H1 (cell line): Measurements from ENCODE around the gene BLVRA.

Experiments
- BACH1 ChIP-seq: IDR thresholded peaks from 2 replicates; pipeline ENCODE4 v1.6.1; 2012; ENCODE audit warnings: low read length, improper control_type of control experiment
- CBX5 ChIP-seq: fragments of 300-800, 300-1000 bp; sonication (generic); IDR thresholded peaks from 2 replicates; pipeline ENCODE4 v1.7.1; 2016; ENCODE audit warnings: antibody characterized with exemption, low read length, low read depth
- CBX8 ChIP-seq: fragments of 300-800, 300-1000 bp; sonication (generic); IDR thresholded peaks from 2 replicates; pipeline ENCODE4 v1.7.1; 2016; ENCODE audit warnings: low read depth, low read length, borderline replicate concordance
- EP300 ChIP-seq, 2 experiments: IDR thresholded peaks; 1 replicate in 1 of 2; 2 replicates in 1 of 2; pipeline ENCODE4 v1.6.1; 2011 to 2012; ENCODE audit warnings: low read depth in 2 of 2, low read length in 2 of 2, mild to moderate bottlenecking in 2 of 2, borderline replicate concordance in 1 of 2, inconsistent platforms in 1 of 2, moderate library complexity in 1 of 2
- EZH2 ChIP-seq: fragments of 200-600 bp; sonication (generic); IDR thresholded peaks from 2 replicates; pipeline ENCODE4 v1.7.1; 2012; ENCODE audit warnings: low read depth, mild to moderate bottlenecking, moderate library complexity, low read length, inconsistent platforms; ENCODE audit not compliant: severe bottlenecking
- GABPA ChIP-seq: IDR thresholded peaks from 2 replicates; pipeline ENCODE4 v1.6.1; 2011; ENCODE audit warnings: mild to moderate bottlenecking, low read length, moderate library complexity, borderline replicate concordance; ENCODE audit not compliant: insufficient read depth
- POLR2A ChIP-seq, 2 experiments: IDR thresholded peaks; 1 replicate in 1 of 2; 2 replicates in 1 of 2; pipeline ENCODE4 v1.6.1; 2011; ENCODE audit warnings: low read depth in 2 of 2, low read length in 2 of 2, mild to moderate bottlenecking in 2 of 2; ENCODE audit errors: control extremely low read depth in 1 of 2
- SIRT6 ChIP-seq: IDR thresholded peaks from one replicate; pipeline ENCODE4 v1.7.1; 2012; ENCODE audit warnings: low read length, inconsistent platforms
- TCF12 ChIP-seq: IDR thresholded peaks from 2 replicates; pipeline ENCODE4 v1.6.1; 2011; ENCODE audit warnings: low read depth, mild to moderate bottlenecking, low read length
- YY1 ChIP-seq: IDR thresholded peaks from 2 replicates; pipeline ENCODE4 v1.6.1; 2011; ENCODE audit warnings: low read depth, mild to moderate bottlenecking, low read length
- ZNF274 ChIP-seq: IDR thresholded peaks from 2 replicates; pipeline ENCODE4 v1.7.0; 2012; ENCODE audit warnings: low read length, borderline replicate concordance; ENCODE audit errors: extremely low read depth
- TF ChIP-seq, protein P1 (sequence below), 3 experiments: IDR thresholded peaks; 1 replicate in 2 of 3; 2 replicates in 1 of 3; pipeline versions ENCODE4 v1.5.1 to v1.6.1; 2011; ENCODE audit warnings: low read length in 3 of 3, mild to moderate bottlenecking in 3 of 3, inconsistent platforms in 2 of 3, low read depth in 1 of 3, moderate library complexity in 1 of 3; ENCODE audit not compliant: insufficient read depth in 1 of 3; ENCODE audit errors: control extremely low read depth in 1 of 3
- TF ChIP-seq, protein P2 (sequence below): IDR thresholded peaks from 2 replicates; pipeline ENCODE4 v1.6.1; 2012; ENCODE audit warnings: inconsistent platforms

DNA sequence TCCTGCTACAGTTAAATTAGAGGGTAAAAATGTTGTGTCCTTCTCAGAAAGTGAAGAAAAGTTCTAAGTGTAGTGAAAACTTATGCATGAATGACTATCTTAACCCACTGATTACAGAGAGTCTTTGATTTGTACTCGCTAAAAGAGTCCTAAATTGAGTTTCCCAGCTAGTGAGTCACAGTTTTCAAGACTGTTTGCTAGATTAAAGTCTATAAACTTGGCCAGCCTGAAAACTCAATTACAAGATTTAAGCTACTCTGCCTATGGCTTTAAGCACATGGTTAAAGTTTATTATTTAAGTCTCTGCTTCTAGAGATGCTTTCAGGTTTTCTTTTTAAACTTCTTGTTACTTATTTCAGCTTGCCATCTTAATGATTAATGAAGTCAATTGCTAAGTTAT, 66.5 kb downstream of the BLVRA start:
- TF ChIP-seq, protein P1, sequence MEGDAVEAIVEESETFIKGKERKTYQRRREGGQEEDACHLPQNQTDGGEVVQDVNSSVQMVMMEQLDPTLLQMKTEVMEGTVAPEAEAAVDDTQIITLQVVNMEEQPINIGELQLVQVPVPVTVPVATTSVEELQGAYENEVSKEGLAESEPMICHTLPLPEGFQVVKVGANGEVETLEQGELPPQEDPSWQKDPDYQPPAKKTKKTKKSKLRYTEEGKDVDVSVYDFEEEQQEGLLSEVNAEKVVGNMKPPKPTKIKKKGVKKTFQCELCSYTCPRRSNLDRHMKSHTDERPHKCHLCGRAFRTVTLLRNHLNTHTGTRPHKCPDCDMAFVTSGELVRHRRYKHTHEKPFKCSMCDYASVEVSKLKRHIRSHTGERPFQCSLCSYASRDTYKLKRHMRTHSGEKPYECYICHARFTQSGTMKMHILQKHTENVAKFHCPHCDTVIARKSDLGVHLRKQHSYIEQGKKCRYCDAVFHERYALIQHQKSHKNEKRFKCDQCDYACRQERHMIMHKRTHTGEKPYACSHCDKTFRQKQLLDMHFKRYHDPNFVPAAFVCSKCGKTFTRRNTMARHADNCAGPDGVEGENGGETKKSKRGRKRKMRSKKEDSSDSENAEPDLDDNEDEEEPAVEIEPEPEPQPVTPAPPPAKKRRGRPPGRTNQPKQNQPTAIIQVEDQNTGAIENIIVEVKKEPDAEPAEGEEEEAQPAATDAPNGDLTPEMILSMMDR (IDR thresholded peaks at IDR 0.05; ENCODE audit: control extremely low read depth in 1 of 3, insufficient read depth in 1 of 3, low read depth in 1 of 3, low read length in 3 of 3), result no peak
- TF ChIP-seq EZH2 (no peak), GABPA (no peak), BACH1 (no peak), POLR2A (IDR thresholded peaks at IDR 0.05; ENCODE audit: control extremely low read depth in 1 of 2, low read depth in 2 of 2, low read length in 2 of 2) (no peak), CBX5 (no peak), TCF12 (no peak), EP300 (IDR thresholded peaks at IDR 0.05; ENCODE audit: borderline replicate concordance in 1 of 2, low read depth in 2 of 2, low read length in 2 of 2) (no peak), CBX8 (no peak), YY1 (no peak), ZNF274 (no peak), SIRT6 (no peak)
- TF ChIP-seq, protein P2, sequence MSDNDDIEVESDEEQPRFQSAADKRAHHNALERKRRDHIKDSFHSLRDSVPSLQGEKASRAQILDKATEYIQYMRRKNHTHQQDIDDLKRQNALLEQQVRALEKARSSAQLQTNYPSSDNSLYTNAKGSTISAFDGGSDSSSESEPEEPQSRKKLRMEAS, result no peak
